Stimulated activated CD8-positive, alpha-beta memory T cell treated with anti-CD3 and anti-CD28 coated beads, Interleukin-4, amount 100 ng/mL, for 4 hours (primary cell): ENCODE results near the gene RASSF7.
A peak's percentile ranks its signal among the peaks of the same experiment; 100 is the strongest.

Experiments
- DNase-seq, 2 donors: peaks; one replicate each; pipeline ENCODE4 v3.0.0-alpha.2; 2020; ENCODE audit warnings: low read depth in 2 of 2, low spot score in 1 of 2

The RASSF7 gene

DNA sequence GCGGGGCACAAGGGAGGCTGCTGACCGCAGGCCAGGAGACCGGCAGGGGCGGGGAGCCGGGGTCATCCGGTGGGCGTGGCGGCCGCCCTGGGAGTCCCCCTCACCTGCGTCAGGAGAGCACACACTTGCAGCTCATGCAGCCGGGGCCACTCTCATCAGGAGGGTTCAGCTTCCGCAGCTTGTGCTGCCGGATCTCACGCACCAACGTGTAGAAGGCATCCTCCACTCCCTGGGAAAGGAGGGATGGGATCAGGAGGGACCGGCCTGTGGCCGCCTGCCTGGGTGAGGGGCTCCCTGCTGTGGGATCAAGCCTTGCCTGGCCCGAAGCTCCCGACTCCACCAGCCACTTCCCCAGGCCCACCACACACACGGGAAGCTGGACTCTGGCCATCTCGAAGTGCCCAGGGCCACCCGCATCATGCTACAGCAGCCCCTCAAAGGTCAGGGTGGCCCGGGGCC is 28.2 kb upstream of the RASSF7 start:
- no peak for DNase-seq

DNA sequence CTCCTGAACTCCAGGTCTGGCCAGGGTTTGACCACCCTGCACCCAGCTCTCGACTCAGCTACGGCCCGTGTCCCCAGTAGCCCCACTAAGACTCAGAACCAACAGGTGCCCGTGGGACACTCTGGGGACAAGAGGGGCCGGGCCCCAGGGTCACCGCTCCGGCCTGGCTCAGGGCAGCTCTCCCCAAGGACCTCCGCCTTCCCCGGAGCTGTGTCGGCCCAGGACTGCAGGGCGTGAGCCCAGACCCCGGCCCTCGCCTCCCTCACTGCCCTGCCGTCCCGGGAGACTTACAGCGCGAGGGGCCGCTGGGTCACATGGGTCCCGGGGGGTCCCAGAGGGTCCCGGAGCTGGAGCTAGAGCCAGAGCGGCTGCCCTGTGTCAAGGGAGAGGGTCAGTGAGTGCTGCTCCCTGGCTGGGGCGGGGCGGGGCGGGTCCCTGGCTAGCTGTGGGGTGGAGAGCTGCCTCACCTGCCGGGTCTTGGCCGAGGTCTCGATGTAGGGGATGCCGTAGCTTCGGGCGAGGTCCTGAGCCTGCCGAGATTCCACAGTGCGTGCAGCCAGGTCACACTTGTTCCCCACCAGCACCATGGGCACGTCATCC is 27.7 kb upstream of the RASSF7 start:
- no peak for DNase-seq

DNA sequence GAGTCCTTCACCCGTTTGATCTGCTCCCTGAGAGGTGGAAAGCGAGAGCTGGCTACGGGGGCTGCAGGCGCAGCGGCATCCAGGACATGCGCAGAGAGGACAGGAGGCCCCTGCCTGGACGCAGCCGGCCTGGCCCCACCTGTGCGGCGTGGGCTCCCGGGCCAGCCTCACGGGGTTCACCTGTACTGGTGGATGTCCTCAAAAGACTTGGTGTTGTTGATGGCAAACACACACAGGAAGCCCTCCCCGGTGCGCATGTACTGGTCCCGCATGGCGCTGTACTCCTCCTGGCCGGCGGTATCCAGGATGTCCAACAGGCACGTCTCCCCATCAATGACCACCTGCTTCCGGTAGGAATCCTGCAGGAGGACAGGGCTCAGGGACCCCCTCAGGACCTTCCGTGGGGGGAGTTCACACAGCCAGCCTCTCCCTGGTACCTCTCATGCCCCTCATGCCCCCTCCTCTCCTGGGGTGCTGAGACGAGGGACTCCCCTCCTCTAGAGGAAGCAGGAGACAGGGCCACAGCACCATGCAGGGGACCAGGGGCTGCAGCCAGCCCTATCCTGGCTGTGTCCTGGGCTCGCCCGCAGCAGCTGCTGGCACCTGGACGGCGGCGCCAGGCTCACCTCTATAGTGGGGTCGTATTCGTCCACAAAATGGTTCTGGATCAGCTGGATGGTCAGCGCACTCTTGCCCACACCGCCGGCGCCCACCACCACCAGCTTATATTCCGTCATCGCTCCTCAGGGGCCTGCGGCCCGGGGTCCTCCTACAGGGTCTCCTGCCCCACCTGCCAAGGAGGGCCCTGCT is 27.0 kb upstream of the RASSF7 start:
- no peak for DNase-seq

DNA sequence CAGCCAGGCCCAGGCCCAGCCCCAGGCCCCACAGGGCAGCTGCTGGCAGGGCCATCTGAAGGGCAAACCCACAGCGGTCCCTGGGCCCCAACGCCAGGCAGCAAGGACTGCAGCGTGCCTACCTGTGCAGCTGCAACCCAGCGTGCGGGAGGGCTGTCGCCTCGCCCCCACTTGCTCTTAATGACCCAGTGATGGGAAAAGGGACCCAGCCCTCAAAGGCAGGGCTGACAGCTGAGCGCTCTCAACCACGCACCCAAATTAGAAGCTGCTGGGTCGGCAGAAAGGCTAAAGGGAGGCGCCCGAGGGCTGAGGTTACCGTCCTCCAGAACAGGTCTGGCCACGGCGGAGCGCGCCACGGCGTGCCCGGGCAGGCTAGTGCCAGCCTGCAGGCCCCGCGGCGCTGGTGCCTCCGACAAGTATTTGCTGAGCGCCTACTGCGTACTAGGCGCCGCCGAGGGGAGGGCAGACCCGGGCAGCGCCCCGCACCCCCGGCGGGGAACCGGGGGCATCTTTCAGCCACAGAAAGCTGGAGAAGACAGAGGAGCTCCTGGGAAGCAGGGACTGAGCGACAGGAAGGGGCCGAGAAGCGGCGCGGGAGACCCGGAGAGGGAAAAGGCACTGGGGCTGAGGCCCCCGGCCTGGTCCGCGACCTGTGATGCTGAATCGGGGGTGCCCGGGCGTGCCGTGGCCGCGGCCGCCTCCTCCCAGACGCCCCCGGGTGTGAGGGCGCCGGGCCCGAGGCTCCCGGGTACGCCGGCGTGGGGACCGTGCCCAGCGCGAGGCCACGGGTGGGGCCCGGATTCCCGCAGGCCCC is 26.2 kb upstream of the RASSF7 start:
- DNase-seq = no peak

DNA sequence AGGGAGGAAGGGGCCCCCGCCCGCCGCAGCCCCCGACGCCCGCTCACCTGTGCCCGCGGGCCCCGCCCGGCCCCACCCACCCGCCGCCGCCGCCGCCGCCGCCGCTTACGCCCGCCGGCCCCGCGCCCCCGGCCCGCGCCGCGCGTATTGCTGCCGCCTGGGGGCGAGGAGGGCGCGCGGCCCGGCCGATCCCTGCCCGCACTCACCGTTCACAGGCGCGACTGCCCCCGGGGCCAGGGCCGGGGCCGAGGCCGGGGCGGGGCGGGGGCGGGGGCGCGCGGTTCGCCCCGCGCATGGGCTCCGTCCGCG is 25.6 kb upstream of the RASSF7 start:
- no peak for DNase-seq

DNA sequence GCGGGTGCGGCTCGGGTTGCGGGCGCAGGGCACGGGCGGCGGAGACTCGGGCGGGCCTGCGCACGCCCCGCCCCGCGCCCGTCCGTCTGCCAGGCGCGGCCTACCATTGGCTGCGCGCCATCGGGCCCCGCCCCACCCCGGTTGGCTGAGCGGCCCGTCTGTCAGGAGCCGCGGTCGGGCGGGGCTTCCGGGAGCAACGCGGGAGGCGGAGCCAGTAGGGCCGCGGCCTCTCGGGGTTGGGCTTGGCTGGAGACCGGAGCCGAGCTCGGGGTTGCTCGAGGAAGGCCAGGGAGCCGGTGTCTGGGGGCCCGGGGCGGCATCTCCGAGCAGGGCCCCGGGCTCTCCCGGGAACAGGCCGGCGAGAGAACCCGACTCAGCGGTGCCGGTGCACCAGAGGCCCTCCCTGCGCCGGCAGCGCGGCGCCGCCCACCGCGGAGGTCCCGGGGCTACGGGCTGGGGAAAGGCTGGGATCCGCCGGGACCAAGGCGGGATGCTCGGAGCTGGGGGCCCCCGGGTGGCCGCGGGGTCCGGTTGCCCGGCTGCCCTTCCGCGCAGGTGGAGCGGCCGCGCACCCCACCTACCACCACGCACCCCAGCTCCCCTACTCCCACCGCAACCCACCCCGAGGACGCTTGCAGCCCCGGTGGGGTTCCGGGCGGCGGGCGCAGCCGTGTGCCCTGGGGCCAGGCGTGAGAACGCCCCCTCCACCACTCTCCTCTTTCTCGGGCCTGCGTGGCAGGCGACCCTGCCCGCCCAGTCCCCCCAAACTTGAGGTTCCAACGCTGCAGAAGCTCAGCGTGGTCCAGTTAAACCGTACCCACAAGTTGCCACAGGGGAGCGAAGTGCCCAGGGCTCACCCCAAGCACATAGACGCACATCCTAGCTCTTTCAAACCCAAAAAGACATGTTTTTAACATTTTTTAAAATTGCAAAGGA is 25.0 kb upstream of the RASSF7 start, which contains the start of gene HRAS:
Gene HRAS, minus strand, starts transcription at position 58 of the 936 bp plus-strand sequence.
- DNase-seq = peak; percentile 83 to 89

DNA sequence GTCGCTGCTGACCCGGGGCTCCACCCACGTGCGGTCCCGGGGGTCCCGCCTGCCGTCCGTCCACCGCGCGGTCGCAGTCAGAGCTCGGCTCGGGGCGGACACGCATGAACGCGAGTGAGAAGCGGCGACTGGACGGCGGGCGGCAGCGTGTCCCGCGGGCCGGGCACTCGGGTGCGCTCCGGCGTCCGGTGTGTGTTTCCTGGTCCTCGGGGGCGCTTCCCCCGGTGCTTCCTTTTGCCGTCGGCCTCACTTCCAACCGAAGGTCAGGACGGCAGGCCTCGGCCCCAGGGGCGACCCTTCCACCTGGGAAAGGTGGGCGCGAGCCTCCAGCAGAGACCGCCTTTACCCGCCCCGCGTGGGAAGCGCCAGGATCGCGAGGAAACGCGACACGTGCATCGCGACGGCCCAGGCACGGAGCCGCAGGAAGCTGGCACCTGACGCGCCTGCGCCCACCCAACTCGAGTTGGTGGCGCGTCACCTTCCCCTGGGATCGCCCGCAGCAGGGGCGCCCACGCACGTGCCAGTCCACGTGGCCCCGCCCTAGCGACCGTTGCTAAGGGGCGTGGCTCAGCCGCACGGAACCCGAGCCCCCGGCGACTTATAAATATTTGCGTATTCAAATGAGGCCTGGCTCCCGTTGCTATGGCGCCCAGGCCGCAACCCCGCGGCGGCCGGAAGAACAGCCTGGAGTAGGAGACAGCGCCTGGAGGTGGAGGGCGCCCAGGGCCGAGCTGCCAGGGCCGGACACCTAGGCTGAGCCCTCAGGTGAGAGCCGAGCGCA is 23.7 kb upstream of the RASSF7 start, which contains the start of gene LRRC56:
Gene LRRC56, plus strand, starts transcription at position 687 of the 781 bp plus-strand sequence. CDS start 3,158 bp downstream, outside the sequence.
- DNase-seq = peak; percentile 86 to 88

DNA sequence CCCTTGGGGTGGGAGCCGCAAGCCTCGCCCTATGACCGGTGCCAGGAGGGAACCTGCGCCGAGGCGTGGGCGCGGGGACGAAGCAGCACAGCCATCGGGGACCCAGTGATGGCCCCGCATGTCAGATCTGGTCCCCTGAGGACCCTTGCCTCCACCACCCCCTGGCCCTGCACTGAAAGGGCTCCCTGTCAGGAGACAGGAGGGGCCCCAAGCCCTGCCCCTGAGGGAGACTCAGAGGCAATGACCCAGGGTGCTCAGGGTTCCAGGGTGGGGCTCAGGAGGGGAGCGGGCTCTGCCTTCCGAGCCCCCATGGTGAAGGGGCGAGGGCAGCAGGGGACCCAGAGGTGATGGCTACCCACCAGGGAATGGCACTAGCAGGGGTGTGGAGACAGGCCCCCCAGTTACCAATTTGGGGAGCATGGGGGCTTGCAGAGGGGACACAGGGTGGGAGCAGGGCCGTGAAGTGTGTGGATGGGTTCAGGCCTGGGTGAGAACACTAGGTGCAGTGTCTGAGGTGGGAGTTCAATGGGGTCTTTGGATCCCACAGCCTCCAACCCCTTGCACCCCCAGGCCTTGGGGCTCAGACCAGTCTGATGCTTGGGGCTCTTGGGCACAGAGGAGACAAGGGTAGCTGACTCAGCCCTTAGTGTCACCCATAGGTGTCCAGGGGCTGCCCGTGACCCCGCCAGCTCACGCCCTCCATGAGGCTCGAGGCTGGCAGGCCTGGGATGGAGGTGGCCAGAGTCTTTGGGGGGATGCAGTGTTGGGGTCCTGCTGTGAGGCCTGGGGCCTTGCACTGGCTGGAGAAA is 22.9 kb upstream of the RASSF7 start:
- DNase-seq = no peak

DNA sequence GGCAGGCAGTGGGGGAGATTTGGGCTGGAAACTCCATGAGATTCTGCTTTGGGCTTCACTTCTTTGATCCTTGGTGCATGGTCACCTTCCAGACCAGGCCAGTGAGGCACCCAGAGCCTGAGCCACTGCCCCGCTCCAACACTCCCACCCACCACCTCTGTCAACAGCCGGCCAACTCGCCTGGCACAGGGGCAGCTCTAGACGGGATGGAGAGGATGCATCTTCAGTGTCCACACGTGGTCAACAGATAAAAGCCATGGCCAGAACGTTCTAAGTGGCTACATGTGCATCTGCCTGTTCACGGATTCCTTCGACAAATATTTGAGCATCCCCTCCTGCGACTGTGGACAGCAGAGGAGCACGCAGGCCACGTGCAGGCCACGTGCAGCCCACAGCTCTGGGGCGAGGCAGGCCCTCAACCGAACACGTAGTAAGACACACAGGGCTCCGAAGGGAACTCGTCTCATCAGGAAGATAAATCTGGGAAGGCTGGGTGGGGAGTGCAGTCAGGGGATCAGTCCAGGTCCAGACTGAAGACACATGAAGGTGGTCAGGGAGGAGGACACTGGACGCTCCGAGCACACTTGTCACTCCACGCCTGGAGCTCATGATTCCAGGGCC is 22.2 kb upstream of the RASSF7 start:
- DNase-seq = no peak

DNA sequence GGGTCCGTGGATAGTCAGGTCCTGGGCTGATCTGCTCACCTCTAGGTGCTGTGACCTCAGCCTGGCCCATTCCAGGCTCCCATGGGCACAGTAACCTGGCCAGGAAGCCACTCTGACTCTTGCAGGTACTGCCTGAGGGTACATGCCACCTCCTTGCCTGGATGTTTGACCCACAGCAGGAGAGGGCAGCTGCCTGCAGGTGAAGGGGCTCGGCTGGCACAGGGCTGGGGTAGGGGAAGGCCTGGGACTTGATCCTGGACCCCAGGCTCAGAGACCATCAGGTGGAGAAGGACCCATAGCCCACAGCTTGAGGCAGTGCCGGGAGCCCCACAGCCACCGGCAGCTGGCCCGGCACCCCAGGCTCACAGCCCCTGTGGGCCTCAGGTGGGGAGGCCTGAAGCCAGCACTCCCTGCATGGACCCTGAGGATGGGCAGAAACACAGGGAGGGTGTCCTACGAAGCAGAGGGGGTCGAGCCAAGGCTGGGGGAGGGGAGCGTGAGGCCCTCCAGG is 20.7 kb upstream of the RASSF7 start:
- no peak for DNase-seq

DNA sequence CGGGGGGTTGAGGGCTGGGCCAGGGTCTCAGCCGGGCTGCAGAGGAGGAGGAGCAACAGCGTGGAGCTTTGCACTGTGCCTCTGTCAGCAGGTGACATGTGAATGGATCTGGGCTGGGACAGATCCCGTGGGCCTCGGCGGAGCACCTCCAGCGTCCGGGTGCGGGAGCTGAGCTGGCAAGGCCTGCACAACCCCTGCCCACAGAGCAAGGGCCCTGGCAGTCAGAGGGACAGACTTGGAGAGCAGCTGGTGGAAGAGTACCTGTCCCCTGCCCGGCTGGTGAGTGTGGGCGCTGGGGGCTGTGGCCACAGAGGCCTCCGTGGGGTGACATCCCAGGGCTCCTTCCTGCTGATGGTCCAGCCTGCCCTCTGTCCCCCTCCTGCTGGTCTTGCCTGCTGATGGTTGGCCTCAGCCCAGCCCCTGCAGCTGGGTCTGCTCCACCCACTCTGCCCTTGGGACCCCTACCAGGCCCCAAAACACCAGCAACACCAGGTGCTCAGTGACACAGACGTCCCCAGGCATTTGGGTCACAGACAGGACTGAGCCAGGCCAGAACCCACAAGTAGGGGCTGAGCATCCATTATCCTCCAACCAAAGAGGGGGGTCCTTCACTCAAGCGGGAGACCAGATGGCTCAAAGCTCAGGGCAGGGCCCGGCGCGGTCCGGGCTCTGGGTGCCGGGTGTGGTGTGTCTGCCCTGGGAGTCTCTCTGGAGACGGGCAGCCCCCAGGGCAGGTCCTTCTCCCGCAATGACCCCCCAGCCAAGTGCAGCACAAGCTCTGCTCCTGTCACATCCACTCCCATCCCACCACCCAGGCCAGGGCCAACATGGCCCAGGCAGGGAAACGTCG is 20.0 kb upstream of the RASSF7 start:
- no peak for DNase-seq

DNA sequence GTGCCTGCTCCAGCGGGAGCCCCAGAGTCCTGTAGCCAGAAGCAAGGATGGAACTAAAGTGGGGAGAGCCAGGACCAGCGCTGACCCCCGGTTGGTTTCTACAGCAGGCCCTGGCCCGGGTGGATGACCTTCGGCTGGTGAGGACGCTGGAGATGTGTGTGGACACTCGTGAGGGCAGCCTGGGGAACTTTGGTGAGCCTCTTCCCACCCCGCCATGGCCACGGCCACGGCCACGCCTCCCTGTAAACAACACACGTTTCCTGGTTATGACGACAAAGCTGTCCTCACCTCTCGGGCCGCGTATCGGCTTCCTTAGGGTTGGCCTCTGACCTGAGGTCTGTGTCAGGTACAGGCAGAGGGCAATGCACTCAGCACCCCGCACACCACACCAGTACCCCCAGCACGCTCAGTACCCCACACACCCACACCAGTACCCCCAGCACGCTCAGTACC is 19.3 kb upstream of the RASSF7 start:
- no peak for DNase-seq

DNA sequence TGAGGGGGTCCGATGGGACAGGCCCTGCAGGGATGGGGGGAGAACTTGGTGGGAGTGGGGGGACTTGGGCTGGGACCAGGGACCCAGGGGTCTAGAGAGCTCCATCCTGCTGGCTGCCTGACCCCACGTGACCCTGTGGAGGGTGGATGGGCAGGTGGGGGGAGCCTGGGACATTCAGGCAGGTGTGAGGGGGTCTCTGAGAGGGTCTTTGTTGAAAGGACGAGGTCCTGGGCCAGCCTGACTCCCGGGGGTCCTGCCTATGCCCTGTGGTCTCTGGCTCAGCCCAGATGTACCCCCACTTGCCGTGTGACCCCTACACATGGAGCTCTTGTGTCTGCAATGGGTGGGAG is 16.0 kb upstream of the RASSF7 start:
- DNase-seq = no peak

DNA sequence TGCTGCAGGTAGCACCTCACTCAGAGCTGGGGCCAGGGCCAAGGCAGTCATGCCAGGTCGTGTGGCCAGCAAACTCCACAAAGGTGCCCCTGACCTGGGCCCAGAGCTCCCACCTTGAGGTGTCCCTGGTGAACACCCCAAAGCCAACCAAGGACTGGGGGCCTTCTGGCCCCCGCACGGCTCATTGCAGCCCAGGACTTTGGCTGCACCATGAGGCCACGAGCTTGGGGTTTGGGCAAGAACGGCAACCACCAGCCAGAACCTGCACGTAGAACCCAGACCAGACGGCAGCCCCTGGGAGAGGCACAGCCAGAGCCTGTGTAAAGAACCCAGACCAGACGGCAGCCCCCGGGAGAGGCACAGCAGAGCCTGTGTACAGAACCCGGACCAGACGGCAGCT is 15.6 kb upstream of the RASSF7 start:
- DNase-seq = no peak

DNA sequence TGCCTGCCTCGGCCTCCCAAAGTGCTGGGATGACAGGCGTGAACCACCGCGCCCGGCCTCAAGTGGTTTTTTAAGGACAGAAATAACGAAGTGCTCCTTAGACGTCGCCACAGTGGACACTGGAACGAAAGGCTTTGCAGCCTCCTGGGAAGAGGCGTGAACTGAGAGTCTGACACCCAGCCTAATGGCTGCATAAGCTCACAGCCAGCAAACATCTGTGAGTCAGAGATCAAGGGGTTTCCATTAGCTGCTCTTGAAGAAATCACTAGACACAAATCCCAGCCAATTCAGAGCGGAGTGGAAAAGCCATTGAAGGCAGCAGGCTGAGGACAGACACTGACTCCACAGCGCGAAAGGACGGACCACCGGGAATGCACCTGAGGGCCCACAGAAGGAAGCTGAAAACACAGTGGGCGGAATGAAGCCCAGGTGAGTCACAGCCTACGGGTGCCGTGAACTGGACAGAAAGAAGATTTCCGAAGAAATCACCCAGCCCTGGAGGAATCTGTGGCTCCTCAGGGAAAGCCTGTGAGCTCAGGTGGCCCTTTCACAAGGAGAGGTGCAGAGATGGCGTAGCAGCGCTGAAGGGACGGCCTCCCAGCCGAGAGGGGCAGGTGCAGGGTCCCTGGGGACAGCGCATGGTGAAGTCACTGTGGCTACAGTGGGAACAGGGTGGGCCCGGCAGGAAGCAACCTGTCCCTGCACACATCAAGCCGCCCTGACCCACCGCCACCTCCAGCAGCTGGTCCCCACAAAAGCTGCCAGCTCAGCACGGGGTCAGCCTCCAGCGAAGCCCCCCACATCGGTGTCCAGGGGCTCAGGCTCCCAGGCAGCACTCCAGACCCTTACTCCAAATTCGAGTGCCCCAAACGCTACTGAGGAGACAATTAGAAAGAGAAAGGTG is 11.8 kb upstream of the RASSF7 start:
- no peak for DNase-seq

DNA sequence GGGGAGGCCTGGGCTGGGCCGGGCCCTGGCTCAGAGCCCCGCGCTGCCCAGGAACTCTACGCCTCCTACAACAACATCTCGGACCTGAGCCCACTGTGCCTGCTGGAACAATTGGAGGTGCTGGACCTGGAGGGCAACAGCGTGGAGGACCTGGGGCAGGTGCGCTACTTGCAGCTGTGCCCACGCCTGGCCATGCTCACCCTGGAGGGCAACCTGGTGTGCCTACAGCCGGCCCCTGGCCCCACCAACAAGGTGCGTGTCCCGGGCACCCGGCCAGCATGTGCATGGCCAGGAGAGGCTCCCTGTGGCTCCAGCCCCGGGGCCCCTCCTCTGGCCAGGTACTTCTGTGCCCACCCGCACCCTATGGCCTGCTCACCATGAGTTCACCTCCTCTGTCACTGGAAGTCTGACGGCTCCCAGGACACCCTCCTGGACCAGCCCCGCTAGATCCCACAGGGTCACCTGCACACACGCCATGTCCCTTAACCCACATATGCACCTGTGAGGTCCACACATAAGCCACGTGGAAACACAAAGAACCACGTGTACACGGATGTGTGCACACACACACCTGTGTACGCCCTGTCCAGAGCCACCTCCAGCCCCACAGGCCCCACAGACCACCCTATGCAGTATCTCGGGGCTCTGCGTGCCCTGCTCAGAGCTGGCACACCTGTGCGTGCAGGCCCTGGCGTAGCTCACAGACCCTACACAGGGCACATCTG is 10.6 kb upstream of the RASSF7 start:
- DNase-seq = no peak
